Ovary (tissue), 9 donors: ENCODE data around the gene TRAPPC8. TPM values are rescaled to one million over a fixed set of nuclear protein-coding genes. Genes with fewer than 3 reads are reported as not detected.
"Not testable (repeated sequence)": the region's sequence is repeated elsewhere in the genome, so short reads cannot be mapped to it uniquely, and the experiment has no call there.

Experiments
- DNase-seq, 5 donors: peaks; one replicate each; pipeline ENCODE4 v3.0.0-alpha.2; 2019 to 2020
- H3K27ac ChIP-seq, 2 donors: fragments of 200-600 bp; one replicate each; pipeline versions ENCODE4 v1.5.1 to v1.8.0; 2019 to 2022
- H3K27me3 ChIP-seq: fragments of 200-600 bp; one replicate; pipeline ENCODE4 v1.8.0; 2022
- H3K36me3 ChIP-seq: fragments of 200-600 bp; sonication (generic); one replicate; pipeline ENCODE4 v1.5.1; 2019
- H3K4me1 ChIP-seq: one replicate; pipeline ENCODE4 v1.8.1; 2013; ENCODE audit warnings: mild to moderate bottlenecking, moderate library complexity; ENCODE audit not compliant: insufficient read depth
- H3K4me3 ChIP-seq: fragments of 200-600 bp; sonication (generic); one replicate; pipeline ENCODE4 v1.5.1; 2017
- H3K9me3 ChIP-seq, 2 donors: fragments of 200-600 bp in 1 of 2; sonication (generic) in 1 of 2; one replicate each; pipeline versions ENCODE4 v1.5.1 to v1.8.1; 2013 to 2019; ENCODE audit warnings: mild to moderate bottlenecking in 1 of 2, moderate library complexity in 1 of 2
- EP300 ChIP-seq: sonication (generic); formaldehyde crosslinking; IDR thresholded peaks from one replicate; pipeline ENCODE4 v1.6.1; 2017; ENCODE audit warnings: antibody characterized with exemption
- POLR2A ChIP-seq: fragments of 450-650 bp; IDR thresholded peaks from one replicate; pipeline ENCODE4 v1.6.1; 2017; ENCODE audit warnings: antibody characterized with exemption, mild to moderate bottlenecking, moderate library complexity
- WGBS, 3 donors: extraction: QIAGEN DNeasy Blood & Tissue Kit in 1 of 3; methylation state at CpG; one replicate each; pipeline versions ENCODE4 v1.1.5 to v1.1.7; 2013 to 2017; 5-methylcytosine and 5-hydroxymethylcytosine counted together
- intact Hi-C, 4 donors: fragments of 100-400 bp; cut with DNase I; formaldehyde crosslinking; loops; one replicate each; pipeline versions ENCODE4 v1.11.0 to v1.15.1; 2022 to 2023
- polyA plus RNA-seq, 2 donors: library from polyadenylated mRNA; stranded (reverse); fragments of 200-250 nt in 1 of 2; fragments of 350-450 nt in 1 of 2; fragmentation: Illumina TruSeq in 1 of 2; extraction: RNeasy Lipid Tissue Mini Kit (QIAGEN cat#74804) in 1 of 2; gene quantifications; one replicate each; pipeline ENCODE4 v1.2.3, GENCODE V29; 2013 to 2014
- total RNA-seq, 7 donors: library from RNA; depleted of rRNA in 2 of 7; stranded (reverse); fragments of >200 nt in 2 of 7; fragmentation: NEBNext Ultra II Directional in 3 of 7; extraction: Animal tissue kit (Norgen Biotek cat#: 25700) in 3 of 7; gene quantifications; one replicate each; pipeline versions ENCODE4 v1.1.0 to v1.2.4, GENCODE V29; 2016 to 2023
- TF ChIP-seq, protein P1 (sequence below), 3 donors: fragments of 450-650 bp in 2 of 3; fragments of 200-600 bp in 1 of 3; IDR thresholded peaks; one replicate each; pipeline versions ENCODE4 v1.5.1 to v1.8.0; 2016 to 2022; ENCODE audit warnings: antibody characterized with exemption in 3 of 3, mild to moderate bottlenecking in 1 of 3
- donor health status: DM: no; HTN: no; CAD: no; lungs with moderate emphysema.
- donor health status: DM: no; HTN: no; CAD: no.
- donor health status: Bipolar disorder and iron deficiency.
- donor health status: DM: yes; HTN: yes; CAD: no.
- donor health status: DM: no; HTN: no; CAD: no.
- donor health status: DM: yes; HTN: yes; CAD: no.

Gene TRAPPC8
- total and polyA plus RNA-seq, 9 donors = 15.5 to 47.1 (median 31.1) TPM

DNA sequence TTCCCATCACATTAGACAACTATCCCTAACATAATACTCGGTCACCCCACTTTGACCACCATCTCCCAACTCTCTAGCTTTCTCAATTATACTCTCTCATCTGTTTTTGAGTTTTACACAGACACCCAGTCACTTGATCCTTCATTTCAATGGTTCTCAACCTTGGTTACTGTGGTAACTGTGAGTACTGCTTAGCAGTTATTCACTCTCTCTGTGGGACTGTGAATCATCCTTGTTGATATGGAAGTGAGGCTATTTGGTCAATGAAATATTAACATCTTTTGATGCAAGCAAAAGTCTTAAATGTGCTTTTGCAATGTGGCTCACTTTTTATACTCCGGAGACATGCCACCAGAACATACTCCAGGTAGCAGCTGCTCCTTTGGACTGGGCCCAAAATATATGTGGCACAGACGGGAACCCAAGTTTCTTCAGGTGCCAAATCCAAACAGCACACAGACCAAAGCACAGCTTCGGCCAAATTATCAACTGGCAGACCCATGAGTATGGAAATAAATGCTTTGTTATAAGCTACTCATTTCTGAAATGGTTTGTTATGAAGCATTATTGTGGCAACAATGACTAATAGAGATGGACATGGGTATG is 107.3 kb downstream of the TRAPPC8 start:
- 33 to 47% (median 35%) methylated on average over 4 of the region's 4 CpGs for WGBS, 3 donors
- no peak overlapping the region for H3K27ac ChIP-seq

DNA sequence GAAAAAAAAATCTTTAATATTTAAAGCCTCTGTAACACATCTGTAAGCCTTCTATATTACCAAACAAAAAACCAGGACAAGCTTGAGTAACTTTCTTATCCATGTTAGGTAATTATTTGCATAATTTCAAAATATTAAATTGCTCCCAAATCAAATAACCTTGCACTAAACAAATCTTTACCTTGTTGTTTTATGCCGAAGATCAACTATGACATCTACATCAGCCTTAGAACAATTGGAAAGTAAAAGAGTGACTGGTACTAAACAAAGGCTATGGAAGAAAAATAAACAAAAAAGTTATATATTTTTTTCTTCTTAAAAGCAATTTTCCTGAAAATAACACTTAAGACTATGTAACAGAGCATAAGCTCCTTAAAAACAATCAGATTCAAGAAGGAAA is 111.0 kb downstream of the TRAPPC8 start:
- H3K27ac ChIP-seq = no peak overlapping the region
- no peak overlapping the region for H3K4me3 ChIP-seq
- WGBS, 3 donors = 85 to 99% (median 87%) methylated on average over 1 of the region's 1 CpG
- intact Hi-C loops = no loop called here
- H3K36me3 ChIP-seq = no peaks in the 10 kb centered on the region
- no peaks in the 10 kb centered on the region for H3K27me3 ChIP-seq
- peaks cover 2% of the 10 kb centered on the region for H3K4me1 ChIP-seq
- TF ChIP-seq, protein P1, sequence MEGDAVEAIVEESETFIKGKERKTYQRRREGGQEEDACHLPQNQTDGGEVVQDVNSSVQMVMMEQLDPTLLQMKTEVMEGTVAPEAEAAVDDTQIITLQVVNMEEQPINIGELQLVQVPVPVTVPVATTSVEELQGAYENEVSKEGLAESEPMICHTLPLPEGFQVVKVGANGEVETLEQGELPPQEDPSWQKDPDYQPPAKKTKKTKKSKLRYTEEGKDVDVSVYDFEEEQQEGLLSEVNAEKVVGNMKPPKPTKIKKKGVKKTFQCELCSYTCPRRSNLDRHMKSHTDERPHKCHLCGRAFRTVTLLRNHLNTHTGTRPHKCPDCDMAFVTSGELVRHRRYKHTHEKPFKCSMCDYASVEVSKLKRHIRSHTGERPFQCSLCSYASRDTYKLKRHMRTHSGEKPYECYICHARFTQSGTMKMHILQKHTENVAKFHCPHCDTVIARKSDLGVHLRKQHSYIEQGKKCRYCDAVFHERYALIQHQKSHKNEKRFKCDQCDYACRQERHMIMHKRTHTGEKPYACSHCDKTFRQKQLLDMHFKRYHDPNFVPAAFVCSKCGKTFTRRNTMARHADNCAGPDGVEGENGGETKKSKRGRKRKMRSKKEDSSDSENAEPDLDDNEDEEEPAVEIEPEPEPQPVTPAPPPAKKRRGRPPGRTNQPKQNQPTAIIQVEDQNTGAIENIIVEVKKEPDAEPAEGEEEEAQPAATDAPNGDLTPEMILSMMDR (IDR thresholded peaks at IDR 0.05) = no peak
- no peak for TF ChIP-seq POLR2A
- no peak for TF ChIP-seq EP300
- no peak for DNase-seq
- H3K9me3 ChIP-seq = no peaks in the 10 kb centered on the region

More for the DNA sequence above, 107.3 kb downstream of the TRAPPC8 start:
- Histone ChIP-seq H3K4me1 (peaks cover 2% of the 10 kb centered on the region), H3K9me3 (no peaks in the 10 kb centered on the region), H3K4me3 (no peak overlapping the region), H3K27me3 (no peaks in the 10 kb centered on the region), H3K36me3 (no peaks in the 10 kb centered on the region)
- intact Hi-C loops = no loop called here
- no peak for TF ChIP-seq EP300
- TF ChIP-seq, protein P1 (IDR thresholded peaks at IDR 0.05) = no peak
- no peak for TF ChIP-seq POLR2A
- no peak for DNase-seq

DNA sequence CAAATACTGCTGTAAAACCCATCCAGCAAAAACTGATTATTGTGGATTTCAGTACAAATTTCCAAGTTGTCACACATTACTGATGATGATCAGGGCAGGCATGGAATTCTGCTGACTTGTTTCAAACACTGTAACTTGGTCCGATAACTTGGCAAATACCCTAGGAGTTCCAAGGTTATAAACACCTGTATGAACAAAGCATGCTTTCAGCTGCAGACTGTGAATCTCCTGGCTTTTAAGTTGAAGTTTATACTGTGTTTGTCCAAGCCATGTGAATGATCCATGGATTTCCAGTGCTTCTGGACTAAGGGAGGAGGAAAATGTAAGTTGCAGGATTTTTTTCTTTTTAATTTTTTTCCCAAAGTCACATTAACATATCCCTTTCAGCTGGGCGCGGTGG is 112.2 kb downstream of the TRAPPC8 start:
- no peaks in the 10 kb centered on the region for H3K9me3 ChIP-seq
- intact Hi-C loops = no loop called here
- H3K36me3 ChIP-seq = no peaks in the 10 kb centered on the region
- peaks cover under 1% of the 10 kb centered on the region for H3K4me1 ChIP-seq
- no peak overlapping the region for H3K27ac ChIP-seq
- DNase-seq = no peak
- TF ChIP-seq, protein P1 (IDR thresholded peaks at IDR 0.05) = no peak
- TF ChIP-seq POLR2A = no peak
- TF ChIP-seq EP300 = no peak
- no peak overlapping the region for H3K4me3 ChIP-seq
- 94 to 99% (median 98%) methylated on average over 3 of the region's 3 CpGs for WGBS, 3 donors
- no peaks in the 10 kb centered on the region for H3K27me3 ChIP-seq

DNA sequence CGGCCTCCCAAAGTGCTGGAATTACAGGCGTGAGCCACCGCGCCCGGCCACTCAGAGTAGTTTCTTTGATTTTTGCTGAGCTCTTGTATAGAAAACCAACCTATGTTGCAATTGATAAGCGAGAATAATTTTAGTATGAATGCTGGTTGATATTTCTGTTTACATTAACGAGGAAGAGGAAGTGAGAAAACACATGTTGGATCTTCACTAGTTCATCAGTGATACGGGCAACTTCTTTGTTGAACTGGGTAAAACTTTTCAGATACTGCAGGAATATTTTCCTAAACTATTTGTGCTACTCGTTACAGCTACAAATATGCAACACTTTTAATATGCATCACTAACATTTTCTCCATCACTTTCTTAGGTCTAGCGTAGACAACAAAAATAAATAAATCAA is 114.3 kb downstream of the TRAPPC8 start:
- H3K4me3 ChIP-seq = no peak overlapping the region
- intact Hi-C loops = no loop called here
- WGBS, 3 donors = 96 to 98% (median 98%) methylated on average over 10 of the region's 10 CpGs
- no peak for TF ChIP-seq EP300
- TF ChIP-seq, protein P1 (IDR thresholded peaks at IDR 0.05) = no peak
- no peak for TF ChIP-seq POLR2A
- no peaks in the 10 kb centered on the region for H3K36me3 ChIP-seq
- H3K27ac ChIP-seq = no peak overlapping the region
- no peaks in the 10 kb centered on the region for H3K4me1 ChIP-seq
- no peak for DNase-seq
- no peaks in the 10 kb centered on the region for H3K27me3 ChIP-seq
- H3K9me3 ChIP-seq = no peaks in the 10 kb centered on the region

DNA sequence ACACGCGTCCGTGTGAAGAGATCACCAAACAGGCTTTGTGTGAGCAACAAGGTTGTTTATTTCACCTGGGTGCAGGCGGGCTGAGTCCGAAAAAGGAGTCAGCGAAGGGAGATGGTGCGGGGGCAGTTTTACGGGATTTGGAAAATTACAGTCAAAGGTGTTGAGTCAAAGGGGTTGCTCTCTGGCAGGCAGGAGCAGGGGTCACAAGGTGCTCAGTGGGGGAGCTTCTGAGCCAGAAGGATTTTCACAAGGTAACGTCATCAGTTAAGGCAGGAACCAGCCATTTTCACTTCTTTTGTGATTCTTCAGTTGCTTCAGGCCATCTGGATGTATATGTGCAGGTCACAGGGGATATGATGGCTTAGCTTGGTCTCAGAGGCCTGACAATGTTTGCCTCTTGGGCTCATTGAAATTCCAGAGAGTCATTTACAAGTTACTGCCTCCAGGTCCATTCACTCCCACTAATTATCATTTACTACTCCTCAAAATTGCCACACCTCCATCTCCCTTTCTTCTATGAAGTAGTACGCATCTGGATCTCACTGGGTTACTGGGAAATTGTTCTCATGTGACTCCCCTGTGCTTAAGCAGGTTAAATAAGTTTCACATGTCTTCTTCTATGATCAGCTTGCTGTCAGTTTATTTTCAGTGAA is 116.1 kb downstream of the TRAPPC8 start:
- H3K36me3 ChIP-seq, H3K27me3 ChIP-seq, intact Hi-C loops, DNase-seq, H3K27ac ChIP-seq, H3K4me1 ChIP-seq, H3K9me3 ChIP-seq, H3K4me3 ChIP-seq: not testable (repeated sequence)
- WGBS, 3 donors = 89 to 93% (median 91%) methylated on average over 10 of the region's 10 CpGs
